K562 (cell line): ENCODE results near the gene ANKRD13B.

Experiments
- NFYB ChIP-seq: IDR thresholded peaks from 2 replicates; pipeline ENCODE4 v1.6.1; 2011; ENCODE audit warnings: mild to moderate bottlenecking, moderate library complexity; ENCODE audit not compliant: insufficient read length; ENCODE audit errors: extremely low read depth
- TAF1 ChIP-seq: IDR thresholded peaks from 2 replicates; pipeline ENCODE4 v1.6.1; 2011; ENCODE audit warnings: mild to moderate bottlenecking, low read length, moderate library complexity; ENCODE audit not compliant: insufficient read depth, control insufficient read depth, severe bottlenecking; ENCODE audit errors: extremely low read depth
- ZKSCAN1 ChIP-seq: fragments of 150-350 bp; IDR thresholded peaks from 2 replicates; pipeline ENCODE4 v1.6.1; 2016; ENCODE audit warnings: low read depth, low read length

DNA sequence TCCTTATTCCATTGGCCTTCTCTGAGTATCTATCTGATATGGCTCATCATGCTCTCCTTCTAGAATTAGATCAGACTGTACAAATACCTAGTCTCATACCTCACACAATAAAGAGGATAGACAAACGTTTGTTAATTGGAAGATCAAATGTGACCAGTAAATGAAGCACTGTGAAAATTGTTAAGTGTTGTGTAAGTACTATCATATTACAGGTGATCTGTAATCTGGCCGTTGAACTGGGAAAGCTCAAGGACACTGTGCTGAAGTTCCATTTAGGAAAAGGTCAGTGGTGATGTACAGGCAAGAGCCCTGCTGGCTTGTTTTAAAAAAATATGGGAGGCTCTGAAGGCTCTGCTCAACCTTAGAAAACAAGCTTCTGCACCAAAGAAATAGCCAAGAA, 68.3 kb downstream of the ANKRD13B start:
- TF ChIP-seq NFYB (no peak), TAF1 (no peak), ZKSCAN1 (no peak)
